Measurements from ENCODE around the gene ADAMTS13. TPM values are rescaled to one million over a fixed set of nuclear protein-coding genes. Genes with fewer than 3 reads are reported as not detected.
"Not testable (repeated sequence)": the region's sequence is repeated elsewhere in the genome, so short reads cannot be mapped to it uniquely, and the experiment has no call there.

ADAMTS13 gene
- total RNA-seq, 2 experiments from 2014 or later = 0.89 to 1.4 TPM

- ChIA-PET CTCF (no interaction called here), POLR2A (no interaction called here)
These were observed 33.1 kb upstream of the ADAMTS13 start for GRCh38 chr9:133389025-133389557.

DNA sequence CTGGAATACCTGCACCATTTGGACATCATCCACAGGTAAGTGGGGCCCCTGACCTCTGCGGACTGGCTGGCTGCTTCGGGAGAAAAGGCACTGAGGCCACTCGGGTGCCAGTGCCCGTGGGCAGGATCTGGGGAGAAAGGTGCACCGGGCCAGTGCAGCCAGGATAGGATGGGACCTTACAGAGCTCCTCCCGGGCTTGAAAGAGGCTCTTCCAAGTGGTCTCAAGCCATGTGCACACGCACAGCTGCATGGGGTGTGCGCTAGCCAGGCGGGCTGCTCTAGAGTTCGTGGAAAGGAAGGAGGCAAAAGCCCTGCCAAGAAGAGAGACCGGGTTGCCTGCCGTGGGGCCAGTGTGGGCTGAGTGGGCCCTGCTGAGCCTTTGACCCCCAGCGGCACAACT lies 32.6 kb upstream of the ADAMTS13 start:
- ChIA-PET CTCF (no interaction called here), POLR2A (no interaction called here)

DNA sequence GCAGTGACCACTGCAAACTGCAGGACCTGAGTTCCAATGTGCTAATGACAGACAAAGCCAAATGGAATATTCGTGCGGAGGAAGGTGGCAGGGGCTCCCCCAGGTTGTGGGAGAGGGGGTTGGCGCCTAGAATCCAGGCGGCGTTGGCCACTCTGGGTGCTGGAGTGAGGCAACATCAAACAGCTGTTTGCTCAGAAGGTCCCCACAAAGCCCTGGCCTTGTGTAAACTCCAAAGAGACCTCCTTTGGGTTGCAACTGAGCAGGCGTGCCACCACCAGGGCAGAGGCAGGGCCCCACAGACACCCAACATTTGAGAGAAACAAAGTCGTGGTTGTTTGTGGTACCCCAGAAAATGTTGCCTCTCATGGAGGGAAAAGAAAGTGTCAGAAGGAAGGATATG lies 31.5 kb upstream of the ADAMTS13 start:
- CTCF ChIA-PET = no interaction called here
- POLR2A ChIA-PET = no interaction called here

DNA sequence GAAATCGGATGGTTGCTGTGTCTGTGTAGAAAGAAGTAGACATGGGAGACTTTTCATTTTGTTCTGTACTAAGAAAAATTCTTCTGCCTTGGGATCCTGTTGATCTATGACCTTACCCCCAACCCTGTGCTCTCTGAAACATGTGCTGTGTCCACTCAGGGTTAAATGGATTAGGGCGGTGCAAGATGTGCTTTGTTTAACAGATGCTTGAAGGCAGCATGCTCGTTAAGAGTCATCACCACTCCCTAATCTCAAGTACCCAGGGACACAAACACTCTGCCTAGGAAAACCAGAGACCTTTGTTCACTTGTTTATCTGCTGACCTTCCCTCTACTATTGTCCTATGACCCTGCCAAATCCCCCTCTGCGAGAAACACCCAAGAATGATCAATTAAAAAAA lies 30.7 kb upstream of the ADAMTS13 start:
- POLR2A ChIA-PET, CTCF ChIA-PET: not testable (repeated sequence)

- CTCF ChIA-PET, POLR2A ChIA-PET: not testable (repeated sequence)
These were observed 29.9 kb upstream of the ADAMTS13 start for GRCh38 chr9:133392308-133392707.

DNA sequence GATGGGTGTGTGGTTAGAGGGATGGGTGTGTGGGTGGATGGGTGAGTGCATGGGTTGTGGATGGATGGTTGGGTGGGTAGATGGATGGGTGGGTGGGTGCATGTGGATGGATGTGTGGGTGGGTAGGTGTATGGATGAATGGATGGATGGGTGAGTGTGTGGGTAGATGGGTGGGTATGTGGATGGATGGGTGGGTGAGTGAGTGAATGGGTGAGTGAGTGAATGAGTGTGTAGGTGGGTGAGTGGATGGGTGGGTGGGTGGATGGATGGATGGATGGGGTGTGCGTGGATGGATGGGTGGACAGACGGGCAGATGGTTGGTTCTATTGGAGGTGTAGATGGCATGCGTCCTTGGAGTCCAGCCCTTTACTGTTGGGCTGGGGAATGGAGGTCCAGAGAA lies 28.8 kb upstream of the ADAMTS13 start:
- POLR2A ChIA-PET = no interaction called here

GRCh38 chr9:133394687-133395271 lies 27.4 kb upstream of the ADAMTS13 start:
- CTCF ChIA-PET = no interaction called here
- POLR2A ChIA-PET = no interaction called here

More for the DNA sequence above, 28.8 kb upstream of the ADAMTS13 start:
- CTCF ChIA-PET = no interaction called here

DNA sequence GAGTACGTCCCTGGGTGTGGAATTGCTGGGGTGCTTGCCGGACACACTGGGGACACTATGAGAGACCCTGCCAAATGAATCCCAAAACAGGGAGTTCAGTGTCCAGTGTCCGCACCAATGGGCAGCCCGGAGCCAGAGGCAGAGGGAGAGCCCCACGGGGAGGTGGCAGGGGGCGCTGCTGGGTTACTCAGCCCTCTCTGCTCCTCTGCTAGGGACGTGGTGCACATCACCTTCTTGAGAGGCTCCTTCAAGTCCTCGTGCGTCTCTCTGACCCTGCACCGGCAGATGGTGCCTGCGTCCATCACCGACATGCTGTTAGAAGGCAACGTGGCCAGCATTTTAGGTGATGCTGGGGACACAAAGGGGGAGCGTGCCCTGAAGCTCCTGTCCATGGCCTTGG lies 25.2 kb upstream of the ADAMTS13 start:
- POLR2A ChIA-PET = no interaction called here
- CTCF ChIA-PET = interaction anchor here (0.5 to 1.1 kb wide), 2 partner anchors 9 to 104 kb away, joined by 3 to 5 read pairs; no protein-coding TSS in a partner anchor

- POLR2A ChIA-PET = no interaction called here
- CTCF ChIA-PET = interaction anchor here (1.1 kb wide), 1 partner anchor 9 kb away, joined by 3 read pairs; no protein-coding TSS in a partner anchor
These were observed 24.8 kb upstream of the ADAMTS13 start for GRCh38 chr9:133397370-133397769.

GRCh38 chr9:133397895-133398294 lies 24.3 kb upstream of the ADAMTS13 start:
- ChIA-PET POLR2A (no interaction called here), CTCF (no interaction called here)

GRCh38 chr9:133400292-133400691 lies 21.9 kb upstream of the ADAMTS13 start:
- ChIA-PET CTCF (interaction anchor here (1.3 kb wide), 1 partner anchor 30 kb away, joined by 3 read pairs; no protein-coding TSS in a partner anchor), POLR2A (interaction anchor here (1.6 kb wide), 1 partner anchor 24 kb away, joined by 5 read pairs; the partner anchor contains the start of gene STKLD1)

- POLR2A ChIA-PET = no interaction called here
- CTCF ChIA-PET = no interaction called here
These were observed 20.6 kb upstream of the ADAMTS13 start for GRCh38 chr9:133401588-133401987.

DNA sequence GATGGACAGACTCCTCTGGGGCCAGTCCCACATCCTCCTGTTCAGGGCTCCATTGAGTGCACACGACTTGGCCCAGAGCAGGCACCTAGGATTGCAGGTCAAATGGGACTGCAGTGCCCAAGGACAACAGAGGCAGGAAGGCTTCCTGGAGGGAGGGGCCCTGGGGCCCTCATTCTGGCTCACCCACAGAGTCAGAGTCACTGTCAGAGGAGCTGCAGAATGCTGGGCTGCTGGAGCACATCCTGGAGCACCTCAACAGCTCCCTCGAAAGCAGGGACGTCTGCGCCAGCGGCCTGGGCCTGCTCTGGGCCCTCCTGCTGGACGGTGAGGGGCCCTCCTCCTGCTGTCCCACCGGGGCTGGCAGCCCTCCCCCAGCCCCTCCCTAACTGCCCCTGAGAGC lies 19.5 kb upstream of the ADAMTS13 start:
- CTCF ChIA-PET = interaction anchor here (1.5 to 1.6 kb wide), 2 partner anchors 44 to 591 kb away, joined by 4 read pairs; no protein-coding TSS in a partner anchor
- POLR2A ChIA-PET = interaction anchor here (0.7 kb wide), 1 partner anchor 25 kb away, joined by 4 read pairs; no protein-coding TSS in a partner anchor

DNA sequence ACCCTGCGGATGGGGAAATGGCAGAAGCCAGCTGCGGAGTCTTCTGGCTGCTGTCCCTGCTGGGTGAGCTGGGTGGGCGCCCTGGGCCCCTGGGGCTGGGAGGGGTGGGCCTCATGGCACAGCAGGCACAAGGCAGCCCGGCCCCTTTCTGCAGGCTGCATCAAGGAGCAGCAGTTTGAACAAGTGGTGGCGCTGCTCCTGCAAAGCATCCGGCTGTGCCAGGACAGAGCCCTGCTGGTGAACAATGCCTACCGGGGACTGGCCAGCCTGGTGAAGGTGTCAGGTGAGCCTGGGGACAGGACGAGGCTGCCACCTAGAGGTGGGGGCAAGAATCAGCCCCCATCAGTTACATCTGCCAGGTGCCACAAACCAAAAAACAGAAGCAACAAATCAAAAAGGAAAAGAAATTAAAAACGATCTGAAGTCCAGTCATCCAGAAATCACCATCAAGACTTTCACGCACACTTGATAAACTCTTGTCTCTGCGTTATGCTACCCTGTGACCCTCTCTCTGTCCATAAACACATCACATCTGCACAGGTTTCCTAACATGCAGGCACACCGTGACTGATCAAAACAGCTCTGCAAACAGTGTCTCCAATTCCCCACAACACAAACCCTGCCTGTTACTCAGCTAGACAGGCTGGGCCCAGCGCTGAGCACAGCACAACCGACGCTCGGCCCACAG lies 18.3 kb upstream of the ADAMTS13 start:
- ChIA-PET CTCF (interaction anchor here (0.7 to 1.9 kb wide), 4 partner anchors 15 to 590 kb away, joined by 3 to 6 read pairs (median 4); no protein-coding TSS in a partner anchor), POLR2A (no interaction called here)

DNA sequence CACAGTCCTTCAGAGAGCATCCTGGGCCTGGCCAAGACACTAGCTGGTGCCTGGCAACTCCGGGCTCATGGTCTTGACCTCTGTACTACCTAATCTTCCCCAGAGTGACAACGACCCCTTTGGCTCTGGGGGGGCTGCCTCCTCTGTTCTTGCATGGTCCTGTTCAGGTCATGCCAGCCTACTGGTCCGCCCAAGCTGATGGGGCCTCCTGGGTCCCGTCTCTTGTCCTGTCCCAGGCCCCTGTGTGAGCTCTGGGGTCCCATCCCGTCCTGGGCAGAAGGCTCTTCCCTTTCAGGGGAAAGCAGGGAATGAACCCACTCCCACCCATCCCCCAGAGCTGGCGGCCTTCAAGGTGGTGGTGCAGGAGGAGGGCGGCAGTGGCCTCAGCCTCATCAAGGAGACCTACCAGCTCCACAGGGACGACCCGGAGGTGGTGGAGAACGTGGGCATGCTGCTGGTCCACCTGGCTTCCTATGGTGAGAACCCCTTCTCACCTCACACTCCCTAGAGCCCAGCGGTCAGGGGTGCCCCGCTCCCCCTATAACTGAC lies 17.6 kb upstream of the ADAMTS13 start:
- ChIA-PET CTCF (interaction anchor here (0.7 to 1.9 kb wide), 4 partner anchors 14 to 590 kb away, joined by 3 to 6 read pairs (median 4); no protein-coding TSS in a partner anchor), POLR2A (no interaction called here)

- ChIA-PET POLR2A (no interaction called here), CTCF (interaction anchor here (0.8 to 1.1 kb wide), 4 partner anchors 9 to 81 kb away, joined by 3 read pairs; no protein-coding TSS in a partner anchor)
These were observed 16.4 kb upstream of the ADAMTS13 start for GRCh38 chr9:133405508-133406438.

- CTCF ChIA-PET = interaction anchor here (0.8 to 1.0 kb wide), 3 partner anchors 10 to 80 kb away, joined by 3 read pairs; no protein-coding TSS in a partner anchor
- POLR2A ChIA-PET = no interaction called here
These were observed 15.5 kb upstream of the ADAMTS13 start for GRCh38 chr9:133406480-133407307.

DNA sequence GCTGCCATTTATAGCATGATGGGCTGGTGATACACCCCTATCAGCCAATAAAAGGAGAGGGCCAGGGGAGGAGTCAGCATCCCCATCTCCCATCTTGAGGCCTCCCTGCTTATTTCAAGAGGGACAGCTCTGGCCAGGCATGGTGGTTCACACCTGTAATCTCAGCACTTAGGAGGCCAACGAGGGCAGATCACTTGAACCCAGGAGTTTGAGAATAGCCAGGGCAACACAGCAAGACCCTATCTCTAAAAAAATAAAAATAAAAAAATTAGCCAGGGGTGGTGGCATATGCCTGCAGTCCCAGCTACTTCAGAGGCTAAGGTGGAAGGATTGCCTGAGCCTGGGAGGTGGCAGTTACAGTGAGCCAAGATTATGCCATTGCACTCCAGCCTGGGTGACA lies 14.1 kb upstream of the ADAMTS13 start:
- CTCF ChIA-PET = interaction anchor here (0.7 kb wide), 1 partner anchor 58 kb away, joined by 3 read pairs; no protein-coding TSS in a partner anchor
- POLR2A ChIA-PET = no interaction called here
